ENCODE data around the gene MLC1.

DNA sequence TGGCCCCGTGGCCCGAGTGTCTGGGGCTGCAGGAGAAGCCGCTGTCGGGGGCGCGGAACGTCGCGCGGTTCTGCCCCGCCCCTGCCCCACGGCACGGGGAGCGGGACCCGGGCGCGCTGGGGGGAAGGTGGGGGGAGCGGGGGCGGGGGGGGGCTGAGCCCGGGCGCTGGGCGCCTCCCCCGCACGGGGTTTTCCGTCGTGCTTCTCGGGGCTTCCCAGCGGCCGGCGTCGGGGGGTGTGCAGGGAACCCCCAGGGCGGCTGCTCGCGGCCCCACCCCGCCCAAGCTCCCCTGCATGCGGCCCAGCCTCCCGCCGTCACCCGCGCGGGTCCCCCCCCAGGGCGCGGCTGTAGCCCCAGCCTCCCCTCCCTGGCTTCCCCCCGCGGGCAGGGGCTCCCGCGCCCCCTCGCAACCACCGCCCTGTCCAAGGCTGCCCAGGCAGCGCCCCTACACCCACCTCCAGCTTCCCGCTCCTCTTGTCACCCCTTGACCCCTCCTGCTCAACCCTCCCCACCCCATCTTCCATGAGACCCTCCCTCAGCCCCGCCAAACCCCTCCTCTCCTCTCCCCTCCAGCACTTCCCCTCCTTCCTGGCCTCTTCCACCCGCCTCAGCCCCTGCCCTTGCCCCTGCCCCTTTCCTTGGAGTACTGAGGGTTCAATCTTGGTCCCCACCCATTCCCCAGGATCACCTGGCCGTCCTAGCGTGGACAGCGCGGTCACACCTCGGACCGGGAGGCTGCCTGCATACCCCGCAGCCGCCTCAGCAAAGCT lies 74.4 kb downstream of the MLC1 start:
- TF ChIP-seq, protein P1, sequence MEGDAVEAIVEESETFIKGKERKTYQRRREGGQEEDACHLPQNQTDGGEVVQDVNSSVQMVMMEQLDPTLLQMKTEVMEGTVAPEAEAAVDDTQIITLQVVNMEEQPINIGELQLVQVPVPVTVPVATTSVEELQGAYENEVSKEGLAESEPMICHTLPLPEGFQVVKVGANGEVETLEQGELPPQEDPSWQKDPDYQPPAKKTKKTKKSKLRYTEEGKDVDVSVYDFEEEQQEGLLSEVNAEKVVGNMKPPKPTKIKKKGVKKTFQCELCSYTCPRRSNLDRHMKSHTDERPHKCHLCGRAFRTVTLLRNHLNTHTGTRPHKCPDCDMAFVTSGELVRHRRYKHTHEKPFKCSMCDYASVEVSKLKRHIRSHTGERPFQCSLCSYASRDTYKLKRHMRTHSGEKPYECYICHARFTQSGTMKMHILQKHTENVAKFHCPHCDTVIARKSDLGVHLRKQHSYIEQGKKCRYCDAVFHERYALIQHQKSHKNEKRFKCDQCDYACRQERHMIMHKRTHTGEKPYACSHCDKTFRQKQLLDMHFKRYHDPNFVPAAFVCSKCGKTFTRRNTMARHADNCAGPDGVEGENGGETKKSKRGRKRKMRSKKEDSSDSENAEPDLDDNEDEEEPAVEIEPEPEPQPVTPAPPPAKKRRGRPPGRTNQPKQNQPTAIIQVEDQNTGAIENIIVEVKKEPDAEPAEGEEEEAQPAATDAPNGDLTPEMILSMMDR (IDR thresholded peaks at IDR 0.05 in 4 of 5, conservative IDR thresholded peaks at IDR 0.05 in 1 of 5): no peak
- TF ChIP-seq POLR2A (IDR thresholded peaks at IDR 0.05): no peak
